ENCODE data around the gene INPP5A.
A peak's percentile ranks its signal among the peaks of the same experiment; 100 is the strongest.

Gene INPP5A

DNA sequence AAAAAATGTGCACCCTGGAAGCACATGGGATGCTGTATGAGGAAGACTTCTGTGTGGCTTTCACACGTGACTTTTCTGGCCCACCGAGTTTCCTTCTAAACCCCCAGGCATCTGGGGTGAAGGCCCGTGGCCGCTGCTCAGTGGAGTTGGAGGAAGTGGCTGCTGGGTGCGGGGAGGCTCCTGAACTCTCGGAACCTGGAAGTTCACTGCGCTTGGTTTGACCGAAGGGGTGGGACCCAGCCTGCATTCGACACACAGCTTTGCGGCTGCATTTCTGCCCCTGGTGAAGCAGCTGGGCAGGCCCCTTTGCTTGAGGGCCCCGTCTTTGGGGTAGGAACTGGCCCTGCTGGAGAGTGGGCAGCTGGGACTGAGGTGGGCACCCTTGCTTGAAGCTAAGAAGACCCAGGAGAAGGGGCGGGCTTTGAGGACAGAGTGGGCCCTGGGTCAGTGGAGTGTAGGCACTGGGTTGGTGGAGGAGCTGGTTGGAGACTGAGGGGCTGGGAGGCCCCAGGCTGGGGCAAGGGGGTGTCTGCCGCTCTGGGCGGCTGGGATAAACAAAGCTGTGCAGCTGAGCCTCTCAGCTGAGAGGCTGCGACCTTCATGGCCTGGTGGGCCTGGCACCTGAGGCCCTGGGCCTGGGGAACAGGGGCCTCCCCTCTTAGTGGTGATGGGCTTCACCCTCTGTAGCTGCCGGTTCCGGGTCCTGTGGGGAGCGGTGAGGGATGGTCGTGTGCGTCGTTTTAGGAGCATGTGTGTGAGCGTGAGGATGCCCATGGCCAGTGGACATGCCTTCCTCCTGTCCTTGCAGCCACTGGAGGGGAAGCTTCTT is 78.0 kb downstream of the INPP5A start:
- no peak for DNase-seq

DNA sequence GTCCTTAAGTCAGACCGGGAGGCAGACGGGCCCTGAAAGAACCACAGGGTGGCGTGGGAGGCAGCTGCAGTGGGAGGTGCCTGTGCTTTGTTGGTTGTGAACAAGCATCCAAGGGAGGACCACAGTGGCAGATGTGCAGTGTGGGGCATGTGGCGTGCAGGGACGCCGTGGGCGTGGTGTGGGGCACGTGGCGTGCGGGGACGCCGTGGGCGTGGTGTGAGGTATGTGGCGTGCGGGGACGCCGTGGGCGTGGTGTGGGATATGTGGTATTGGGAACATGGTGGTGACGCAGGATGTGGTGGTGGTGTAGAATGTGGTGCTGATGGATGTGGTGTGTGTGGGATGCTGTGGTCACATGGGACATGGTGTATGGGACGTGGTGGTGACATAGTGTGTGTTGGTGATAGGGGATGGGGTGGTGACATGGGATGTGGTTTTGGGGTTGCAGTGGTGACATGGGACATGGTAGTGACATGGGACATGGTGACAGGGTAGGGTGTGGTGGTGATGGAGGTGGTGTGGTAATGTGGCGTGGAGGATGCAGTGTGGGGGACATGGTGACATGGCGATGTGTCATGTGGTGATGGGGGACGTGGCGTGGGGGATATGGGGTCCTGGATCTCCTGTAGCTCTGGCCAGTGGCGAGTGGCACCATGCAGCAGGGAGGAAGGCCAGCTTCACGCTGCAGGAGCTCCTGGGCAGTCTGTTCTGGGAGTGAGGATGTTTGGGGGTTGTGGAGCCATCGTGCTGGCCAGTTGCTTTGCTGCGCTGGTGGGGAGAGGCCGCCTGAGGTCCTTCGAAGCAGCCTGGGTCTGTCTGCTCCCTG is 78.8 kb downstream of the INPP5A start:
- DNase-seq: peak; percentile 85 to 86

DNA sequence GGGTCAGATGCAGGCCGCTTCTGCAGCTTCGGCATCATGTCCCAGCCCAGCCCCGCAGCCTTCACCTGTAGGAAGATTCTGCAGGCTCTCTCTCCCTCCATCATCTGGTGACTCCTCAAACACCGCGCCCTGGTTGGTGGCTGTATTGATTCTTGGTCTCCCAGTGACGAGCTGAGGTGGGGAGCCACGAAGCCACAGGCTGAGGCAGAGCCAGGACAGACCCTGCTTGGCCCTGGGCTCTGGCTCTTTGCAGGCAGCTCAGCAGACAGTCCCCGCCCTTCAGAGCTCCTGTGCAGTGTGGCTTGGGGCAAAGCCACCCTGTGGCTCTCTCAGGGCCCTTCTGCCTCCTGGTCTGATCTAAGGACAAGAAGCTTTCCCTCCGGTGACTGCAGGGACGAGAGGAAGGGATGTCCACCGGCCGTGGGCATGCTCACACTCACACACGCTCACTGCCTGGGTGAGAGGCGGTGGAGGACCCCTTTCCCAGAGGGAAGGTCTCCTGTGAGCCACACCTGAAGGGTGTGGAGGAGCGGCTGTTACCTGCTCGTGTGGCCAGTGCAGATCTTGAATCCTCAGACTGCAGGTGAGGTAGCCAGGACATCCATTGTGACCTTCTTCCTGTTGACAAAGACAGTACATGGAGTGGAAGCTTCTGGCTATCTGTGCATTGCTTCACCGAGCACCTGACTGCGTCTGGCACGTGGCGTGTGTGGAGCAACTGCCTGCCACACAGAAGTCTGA is 79.6 kb downstream of the INPP5A start:
- peak in 1 of 2 experiments; percentile 18 for DNase-seq

DNA sequence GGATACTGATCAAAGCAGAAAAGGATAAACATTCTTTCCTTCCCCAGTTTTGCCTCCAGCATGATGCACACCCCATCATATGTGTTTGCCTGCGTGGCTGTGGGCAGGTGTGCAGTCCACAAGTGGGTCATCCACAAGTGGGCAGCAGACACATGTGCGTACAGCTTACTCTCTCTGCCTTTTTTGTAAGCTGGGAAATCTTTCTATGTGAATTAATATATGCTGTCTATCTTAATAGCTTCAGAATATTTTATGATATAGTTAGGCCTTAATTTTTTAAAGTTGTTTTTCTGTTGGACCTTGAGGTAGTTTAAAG is 80.1 kb downstream of the INPP5A start:
- DNase-seq: no peak

DNA sequence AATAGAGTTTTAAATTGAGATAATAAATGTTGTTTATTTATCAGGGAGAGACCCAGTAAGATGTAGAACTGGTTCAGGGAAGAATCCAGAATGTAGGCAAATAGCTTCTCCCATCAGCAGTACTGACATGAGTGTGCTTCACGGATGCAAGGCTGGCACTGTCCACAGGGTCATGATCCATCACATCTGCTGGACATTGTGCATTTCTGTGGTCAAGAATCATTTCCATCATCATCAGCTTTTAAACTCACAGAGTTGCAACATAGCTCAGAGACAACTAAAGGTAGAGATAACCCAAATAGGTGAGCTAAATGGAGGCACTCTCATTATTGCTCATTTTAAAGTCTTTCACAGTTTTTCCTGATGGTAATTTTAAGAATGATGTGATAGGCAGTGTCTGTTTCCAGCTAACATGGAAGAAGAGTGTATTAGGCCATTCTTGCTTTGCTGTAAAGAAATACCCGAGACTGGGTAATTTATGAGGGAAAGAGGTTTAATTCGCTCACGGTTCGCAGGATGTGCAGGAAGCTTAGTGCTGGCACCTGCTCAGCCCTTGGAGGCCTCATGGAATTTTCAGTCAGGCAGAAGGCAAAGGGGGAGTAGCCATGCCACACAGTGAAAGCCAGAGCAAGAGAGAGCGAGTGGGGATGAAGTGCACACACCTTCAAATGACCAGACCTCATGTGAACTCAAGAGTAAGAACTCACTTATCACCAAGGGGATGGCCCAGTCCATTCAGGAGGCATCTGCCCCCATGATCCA is 80.8 kb downstream of the INPP5A start:
- DNase-seq: peak in 1 of 2 experiments; percentile 3

DNA sequence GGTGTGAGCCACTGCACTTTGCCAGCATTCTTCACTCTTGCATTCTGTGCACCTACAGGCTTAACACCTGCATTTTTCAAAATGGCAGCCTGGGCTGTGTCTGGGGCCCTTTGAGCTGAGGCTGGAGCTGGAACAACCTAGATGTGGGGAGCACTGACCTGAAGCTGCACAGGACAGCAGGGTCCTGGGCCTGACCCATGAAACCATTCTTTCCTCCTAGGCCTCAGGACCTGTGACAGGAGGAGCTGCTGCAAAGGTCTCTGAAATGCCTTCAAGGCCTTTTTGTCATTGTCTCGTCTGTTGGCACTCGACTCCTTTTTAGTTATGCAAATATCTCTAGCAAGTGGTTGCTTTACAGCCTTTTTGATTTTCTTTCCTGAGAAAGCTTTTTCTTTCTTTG is 82.3 kb downstream of the INPP5A start:
- peak in 1 of 2 experiments; percentile 5 for DNase-seq

DNA sequence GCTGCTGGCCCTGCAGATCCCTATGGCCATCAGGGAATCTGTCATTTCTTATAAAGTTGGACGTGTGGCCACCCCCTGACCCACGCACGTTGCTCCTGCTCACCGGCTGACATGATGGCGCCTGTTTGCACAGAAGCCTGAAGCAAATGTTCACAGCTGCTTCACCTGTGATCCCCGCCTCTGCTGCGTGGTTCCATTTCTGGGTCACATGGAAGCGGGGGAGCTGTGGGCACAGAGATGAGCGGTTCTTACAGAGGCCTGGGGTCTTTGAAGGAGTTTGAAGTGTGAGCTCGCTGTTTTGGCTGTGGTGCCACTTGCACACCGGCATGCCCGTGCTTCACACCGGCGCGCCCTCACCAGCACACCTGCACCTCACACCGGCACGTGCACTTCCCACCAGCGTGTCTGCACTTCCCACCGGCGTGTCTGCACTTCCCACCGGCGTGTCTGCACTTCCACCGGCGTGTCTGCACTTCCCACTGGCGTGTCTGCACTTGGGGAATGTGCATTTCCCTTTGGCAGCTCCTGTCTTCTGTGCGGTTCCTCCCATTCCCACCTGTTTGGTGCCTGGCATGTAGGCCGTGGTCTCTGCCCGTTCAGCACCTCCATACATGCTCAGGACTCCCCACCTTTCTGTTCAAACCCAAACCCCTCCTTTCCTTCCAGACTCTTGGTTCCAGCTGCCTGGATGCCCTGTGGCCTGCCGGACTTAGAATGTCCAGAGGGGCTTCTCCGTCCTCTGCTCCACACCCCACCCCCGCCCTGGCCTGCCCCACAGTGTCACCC is 86.7 kb downstream of the INPP5A start:
- peak in 1 of 2 experiments; percentile 10 for DNase-seq

DNA sequence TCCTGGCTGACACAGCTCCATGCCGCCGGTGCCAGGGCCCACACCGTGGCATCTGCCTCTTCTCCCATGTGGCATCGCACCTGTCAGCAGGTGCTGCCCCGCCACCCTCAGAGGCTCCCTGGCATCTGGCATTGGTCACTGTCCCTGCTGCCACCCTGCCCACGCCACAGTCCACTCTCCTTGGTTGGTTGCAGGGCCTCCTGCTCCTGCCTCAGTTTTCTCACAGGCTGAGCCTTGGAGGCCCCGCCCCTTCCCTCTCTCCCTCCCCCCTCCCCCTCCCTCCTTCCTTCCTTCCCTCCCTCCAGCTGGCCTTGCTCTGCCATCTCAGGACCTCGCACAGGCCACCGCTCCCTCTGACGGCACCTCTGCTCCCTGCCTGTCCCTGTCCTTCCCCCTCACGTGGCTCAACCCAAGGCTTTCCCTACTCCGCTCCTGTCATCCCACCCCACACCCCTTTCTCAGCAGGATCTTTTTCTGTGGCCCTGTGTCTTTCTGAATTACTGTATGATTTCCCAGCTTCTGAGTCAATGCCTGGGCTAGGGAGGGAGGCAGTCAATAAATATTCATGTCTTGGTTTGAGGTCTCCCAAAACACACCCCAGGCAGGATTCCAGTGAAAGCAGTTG is 87.4 kb downstream of the INPP5A start:
- DNase-seq: peak in 1 of 2 experiments; percentile 12

DNA sequence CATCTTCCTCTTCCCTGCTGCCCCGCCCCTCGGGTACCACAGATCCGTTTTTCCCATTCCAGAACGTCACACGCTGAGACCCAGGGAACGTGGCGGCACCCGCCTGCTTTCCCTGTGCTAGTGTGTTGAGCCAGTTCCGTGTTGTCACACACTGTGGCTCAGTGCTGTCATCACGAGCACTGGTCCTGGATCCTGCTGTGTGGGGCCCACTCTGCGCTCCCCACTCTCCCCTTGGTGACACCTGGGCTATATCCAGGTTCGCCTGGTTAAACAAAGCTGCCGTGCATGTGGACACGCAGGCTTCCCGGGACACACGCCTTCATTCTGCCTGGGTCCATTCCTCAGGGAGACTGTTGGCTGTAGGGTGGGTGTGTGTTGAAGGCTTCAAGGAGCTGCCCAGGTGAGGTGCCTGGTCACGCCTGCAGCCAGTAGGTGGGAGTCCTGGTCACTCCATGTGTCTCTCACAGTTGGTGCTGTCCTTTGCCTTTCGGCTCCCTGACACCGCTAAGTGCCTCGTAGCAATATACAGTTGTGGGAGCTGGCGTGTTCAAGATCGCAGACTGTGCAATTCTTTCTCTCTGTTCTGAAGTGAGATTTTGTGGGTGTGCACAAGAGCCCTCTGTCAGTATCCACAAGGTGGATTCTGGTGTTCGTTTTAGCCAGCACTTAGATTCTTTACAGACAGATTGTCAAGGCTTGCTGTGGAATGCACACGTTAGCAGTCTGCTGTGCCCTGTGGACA is 88.6 kb downstream of the INPP5A start:
- DNase-seq: no peak

DNA sequence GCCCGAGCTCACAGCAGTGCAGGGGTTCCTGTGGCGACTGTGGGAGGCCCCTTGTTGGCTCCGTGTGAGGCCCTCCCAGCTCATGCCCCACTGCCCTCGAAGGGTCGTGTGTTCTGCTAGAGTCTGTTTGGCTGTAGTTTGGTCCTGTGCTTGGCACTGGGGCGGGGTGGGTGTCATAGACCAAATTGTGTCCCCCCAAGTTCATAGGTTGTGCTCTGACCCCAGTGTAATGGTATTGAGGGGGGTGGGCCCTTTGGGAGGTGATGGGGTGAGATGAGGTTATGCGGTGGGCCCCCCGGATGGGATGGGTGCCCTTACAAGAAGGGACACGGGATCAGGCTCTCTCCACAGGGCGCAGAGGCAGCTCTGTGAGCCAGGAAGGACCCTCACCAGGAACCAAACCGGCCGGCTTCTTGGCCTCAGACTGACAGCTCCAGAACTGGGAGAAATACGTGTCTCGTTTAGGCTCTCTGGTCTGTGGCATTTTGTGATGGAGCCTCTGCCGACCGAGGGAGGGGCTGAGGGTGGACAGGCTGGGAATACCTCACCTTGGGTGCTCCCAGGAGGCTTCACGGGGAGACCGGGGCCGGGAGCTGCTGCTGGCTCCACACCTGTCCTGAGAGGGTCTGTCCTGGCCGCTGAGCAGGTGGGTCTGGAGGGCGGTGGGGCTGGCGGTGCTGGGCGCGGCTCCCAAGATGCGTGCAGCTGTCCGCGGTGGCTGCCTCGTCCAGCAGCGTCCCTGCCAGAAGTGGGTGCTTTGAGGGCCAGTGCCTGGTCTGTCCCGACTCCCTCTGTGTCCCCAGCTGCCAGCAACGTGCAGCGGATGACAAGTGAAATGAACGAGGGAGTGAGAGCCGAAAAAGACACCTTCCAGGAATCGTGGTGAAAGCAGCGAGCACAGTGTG is 89.4 kb downstream of the INPP5A start:
- DNase-seq: no peak

DNA sequence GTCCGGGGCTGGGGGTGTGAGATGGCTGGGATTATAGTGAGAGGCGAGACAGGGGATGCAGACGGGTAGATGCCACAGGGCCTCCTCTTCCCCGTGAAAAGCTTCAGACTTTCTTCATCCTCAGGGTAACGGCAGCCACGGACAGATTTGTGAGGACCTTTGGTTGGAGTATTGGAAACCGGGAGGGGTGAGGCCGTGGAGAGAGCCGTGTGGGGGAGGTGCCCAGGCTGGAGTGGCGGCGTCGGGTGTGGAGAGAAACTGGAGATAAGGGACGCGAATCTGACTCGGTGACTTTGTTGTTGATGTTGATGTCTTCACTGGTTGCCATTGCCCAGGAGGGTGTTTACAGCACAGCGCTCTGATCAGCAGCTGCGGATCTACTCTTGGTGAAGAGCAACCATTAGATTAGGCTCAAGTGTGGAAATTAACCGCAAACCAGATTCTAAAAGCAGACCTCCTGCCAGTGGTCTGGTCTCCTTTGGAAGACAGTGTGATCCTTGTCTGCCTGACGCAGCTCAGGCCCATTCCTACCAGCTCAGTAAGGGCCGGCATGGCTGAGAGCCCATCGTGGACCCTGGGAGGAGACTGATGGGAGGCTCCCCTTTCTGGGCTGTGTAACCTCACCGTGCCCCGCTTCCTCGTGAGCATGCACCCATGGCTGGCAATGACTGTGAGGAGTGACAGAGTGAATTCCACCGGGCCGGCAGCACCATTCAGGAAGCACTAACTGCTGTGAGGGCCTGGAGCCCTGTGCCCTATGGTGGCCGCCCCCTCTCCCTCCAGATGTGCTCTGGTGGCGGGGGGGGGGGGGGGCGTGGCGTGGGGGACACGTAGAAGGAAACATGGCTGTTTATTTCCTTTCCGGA is 90.3 kb downstream of the INPP5A start:
- no peak for DNase-seq

DNA sequence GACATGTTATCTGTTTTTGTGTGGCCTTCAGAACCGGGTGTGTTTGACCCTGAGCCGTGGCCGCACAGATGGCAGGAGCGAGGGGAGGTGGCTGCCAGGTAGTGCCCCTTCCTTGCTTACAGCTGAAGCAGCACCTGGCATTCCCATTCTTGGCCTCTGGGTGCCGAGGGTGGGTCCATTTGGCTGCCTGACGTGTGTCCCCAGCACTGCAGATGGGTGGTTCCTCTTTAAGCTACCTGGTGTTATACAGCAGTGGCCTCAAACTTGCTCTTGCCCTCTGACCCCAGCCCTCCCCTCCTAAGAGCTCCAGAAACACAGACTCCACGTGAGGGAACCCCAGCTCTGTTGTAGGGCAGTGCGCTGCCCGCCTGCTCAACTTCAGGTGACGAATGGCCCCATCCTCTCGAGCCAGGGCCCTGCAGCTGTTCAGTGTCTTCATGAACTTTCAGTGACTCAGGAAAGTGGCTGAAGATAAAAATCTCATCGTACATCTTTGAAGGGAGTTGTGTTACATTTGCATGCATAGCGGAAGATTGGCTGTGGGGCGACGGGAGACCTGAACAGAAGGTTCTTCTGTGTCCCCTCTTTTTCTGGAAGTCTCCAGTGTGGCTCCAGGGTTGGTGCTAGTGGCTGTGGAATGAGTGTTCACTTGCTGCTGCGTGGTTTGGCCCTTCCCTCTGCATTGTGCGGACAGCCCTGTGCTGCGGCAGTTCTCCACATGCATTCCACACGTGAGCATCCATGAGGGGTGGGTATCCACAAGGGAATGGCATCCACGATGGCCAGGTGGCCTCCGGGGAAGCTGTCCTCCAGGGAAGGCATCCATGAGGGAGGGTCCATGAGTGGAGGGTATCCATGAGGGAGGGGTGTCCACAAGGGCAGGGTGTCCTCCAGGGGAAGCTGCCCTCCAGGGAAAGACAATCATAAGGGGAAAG is 91.6 kb downstream of the INPP5A start:
- no peak for DNase-seq

DNA sequence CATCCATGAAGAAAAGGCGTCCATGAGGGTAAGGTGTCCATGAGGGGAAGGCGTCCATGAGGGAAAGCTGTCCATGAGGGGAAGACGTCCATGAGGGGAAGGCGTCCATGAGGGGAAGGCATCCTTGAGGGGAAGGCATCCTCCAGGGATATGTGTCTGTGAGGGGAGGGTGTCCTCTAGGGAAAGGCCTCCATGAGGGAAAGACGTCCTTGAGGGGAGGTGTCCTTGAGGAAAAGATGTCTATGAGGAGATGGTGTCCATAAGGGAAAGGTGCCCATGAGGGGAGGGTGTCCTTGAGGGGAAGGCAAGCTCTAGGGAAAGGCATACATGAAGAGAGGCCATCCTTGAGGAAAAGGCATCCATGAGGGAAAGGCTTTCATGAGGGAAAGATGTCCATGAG is 92.6 kb downstream of the INPP5A start:
- DNase-seq: no peak

DNA sequence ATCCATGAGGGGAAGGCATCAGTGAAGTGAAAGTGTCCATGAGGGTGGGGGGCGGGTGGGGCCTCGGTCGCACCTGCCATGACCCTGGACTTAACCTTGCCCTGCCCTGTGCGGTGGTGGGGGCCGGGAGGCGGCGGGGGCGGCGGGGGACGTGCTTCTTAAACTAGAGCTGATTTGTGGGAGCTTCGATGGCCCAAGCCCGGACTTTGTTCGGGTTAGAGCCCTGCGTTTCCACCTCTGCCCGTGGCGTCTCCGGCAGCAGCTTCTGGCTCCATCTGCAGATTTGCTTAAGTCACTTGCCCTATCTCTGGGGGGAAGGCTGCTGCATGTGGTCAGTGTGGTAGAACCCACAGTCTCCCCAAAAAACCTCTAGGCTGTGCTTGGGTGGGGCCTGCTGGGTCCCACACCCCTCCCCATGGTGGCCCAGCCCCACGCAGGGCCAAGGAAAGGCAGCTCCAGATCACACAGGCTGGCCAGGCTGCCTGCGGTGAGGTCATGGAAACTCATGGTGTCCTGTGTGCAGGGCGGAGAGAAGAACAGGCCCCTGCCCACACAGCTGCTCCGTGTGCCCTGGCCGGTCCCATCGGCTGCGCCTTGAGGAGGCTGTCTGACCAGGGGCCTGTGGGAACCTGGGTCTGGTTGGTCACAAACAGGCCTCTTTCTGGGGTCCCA is 93.2 kb downstream of the INPP5A start:
- DNase-seq: no peak

DNA sequence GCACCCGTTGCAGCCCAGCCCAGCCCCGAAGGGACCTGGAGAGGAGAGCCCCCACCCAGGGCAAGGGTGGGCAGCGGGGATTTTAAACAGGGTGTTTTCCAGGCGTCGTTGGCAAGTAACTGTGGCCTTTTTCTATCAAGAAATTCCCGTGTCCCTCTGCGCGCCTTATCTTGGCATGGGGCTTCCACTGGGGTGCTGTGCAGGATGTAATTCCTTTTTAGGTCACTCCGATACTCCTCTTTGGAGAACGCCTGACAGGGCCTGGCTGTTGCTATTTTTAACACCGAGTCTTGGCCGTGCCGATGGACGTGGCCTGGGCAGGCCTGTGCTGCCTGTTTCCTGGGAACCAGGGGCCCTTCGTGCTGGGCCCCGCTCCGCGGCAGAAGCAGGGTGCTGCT is 93.8 kb downstream of the INPP5A start:
- DNase-seq: no peak

DNA sequence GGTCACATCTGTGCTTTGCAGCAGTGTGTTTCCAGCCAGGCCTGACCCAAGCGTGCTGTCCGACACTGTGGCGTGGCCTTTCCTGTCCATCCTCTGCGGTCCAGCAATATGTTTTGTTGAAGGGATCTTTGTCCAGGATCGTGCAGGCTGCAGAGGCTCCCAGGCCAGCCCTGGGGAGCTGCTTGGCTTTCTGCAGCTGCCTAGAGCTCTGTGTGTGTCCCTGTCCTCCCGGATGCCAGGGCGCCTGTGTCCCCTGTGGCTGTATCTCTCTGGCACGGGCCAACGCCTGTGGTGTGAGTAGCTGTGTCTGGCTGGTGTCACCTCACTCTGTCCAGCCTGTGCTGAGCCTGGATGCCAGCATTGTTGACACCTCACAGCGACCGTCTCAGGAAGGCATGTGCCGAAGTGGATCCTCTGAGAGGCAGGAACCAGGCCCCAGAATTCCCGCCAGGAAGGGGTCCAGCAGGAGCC is 94.5 kb downstream of the INPP5A start:
- DNase-seq: no peak
